Left lung (tissue), 10 donors: Measurements from ENCODE around the gene NQO1. TPM values are rescaled to one million over a fixed set of nuclear protein-coding genes. Genes with fewer than 3 reads are reported as not detected.

Experiments
- ATAC-seq: fragments of 200-7000 bp; cut with Tn5 transposase; one replicate; pipeline ENCODE4 v1.9.1; 2020; ENCODE audit warnings: moderate library complexity
- DNase-seq, 4 donors: peaks; one replicate each; pipeline ENCODE4 v3.0.0-alpha.2; 2013 to 2020
- H3K27ac ChIP-seq, 2 donors: fragments of 200-600 bp; sonication (generic) in 1 of 2; one replicate each; pipeline versions ENCODE4 v1.5.0 to v1.8.0; 2020 to 2021
- H3K27me3 ChIP-seq, 2 donors: fragments of 200-600 bp; sonication (generic) in 1 of 2; one replicate each; pipeline versions ENCODE4 v1.5.0 to v1.8.0; 2020 to 2021
- H3K36me3 ChIP-seq, 2 donors: fragments of 200-600 bp; sonication (generic) in 1 of 2; one replicate each; pipeline versions ENCODE4 v1.5.0 to v1.8.0; 2020 to 2021
- H3K4me1 ChIP-seq, 2 donors: fragments of 200-600 bp; one replicate each; pipeline ENCODE4 v1.8.0; 2021
- H3K4me3 ChIP-seq, 2 donors: fragments of 200-600 bp; sonication (generic) in 1 of 2; one replicate each; pipeline versions ENCODE4 v1.5.0 to v1.8.0; 2020 to 2021; ENCODE audit warnings: mild to moderate bottlenecking in 1 of 2
- H3K9me3 ChIP-seq, 2 donors: fragments of 200-600 bp; sonication (generic) in 1 of 2; one replicate each; pipeline versions ENCODE4 v1.5.0 to v1.8.0; 2020 to 2021
- intact Hi-C, 2 donors: fragments of 100-400 bp; cut with DNase I; formaldehyde crosslinking; loops; one replicate each; pipeline versions ENCODE4 v1.11.2 to v1.14.2; 2022
- polyA plus RNA-seq, 6 donors: library from polyadenylated mRNA; unstranded; fragments of 120-200 nt; gene quantifications; one replicate each; pipeline ENCODE4 v1.2.1, GENCODE V29; 2013; ENCODE audit not compliant: insufficient read length in 6 of 6
- total RNA-seq, 2 donors: library from RNA; stranded (reverse); fragmentation: NEBNext Ultra II Directional; extraction: Animal tissue kit (Norgen Biotek cat#: 25700); gene quantifications; one replicate each; pipeline ENCODE4 v1.2.1, GENCODE V29; 2021
- TF ChIP-seq, protein P1 (sequence below), 2 donors: fragments of 200-600 bp; sonication (generic) in 1 of 2; IDR thresholded peaks; one replicate each; pipeline versions ENCODE4 v1.5.0 to v1.8.0; 2021; ENCODE audit warnings: antibody characterized with exemption in 2 of 2
- donor health status: DM: no; HTN: yes; CAD: no.
- donor health status: DM: no; HTN: no; CAD: no.

NQO1 gene
- total and polyA plus RNA-seq, 8 donors: 9.4 to 78.4 (median 14.2) TPM

- DNase-seq (peak in 2 of 4 donors; percentile 49 to 64), ATAC-seq (peak; percentile 61)
- Histone ChIP-seq H3K36me3 (peaks cover 0 to 51% of the 10 kb centered on the region in 2 donors), H3K27me3 (no peaks in the 10 kb centered on the region), H3K4me3 (no peak overlapping the region), H3K4me1 (peaks cover 2 to 5% of the 10 kb centered on the region in 2 donors), H3K9me3 (no peaks in the 10 kb centered on the region), H3K27ac (no peak overlapping the region)
- intact Hi-C loops: loop anchor here in 1 of 2 donors (10.0 kb wide), 1 partner anchor 45 kb away; the partner anchor contains the start of gene NOB1
- TF ChIP-seq, protein P1, sequence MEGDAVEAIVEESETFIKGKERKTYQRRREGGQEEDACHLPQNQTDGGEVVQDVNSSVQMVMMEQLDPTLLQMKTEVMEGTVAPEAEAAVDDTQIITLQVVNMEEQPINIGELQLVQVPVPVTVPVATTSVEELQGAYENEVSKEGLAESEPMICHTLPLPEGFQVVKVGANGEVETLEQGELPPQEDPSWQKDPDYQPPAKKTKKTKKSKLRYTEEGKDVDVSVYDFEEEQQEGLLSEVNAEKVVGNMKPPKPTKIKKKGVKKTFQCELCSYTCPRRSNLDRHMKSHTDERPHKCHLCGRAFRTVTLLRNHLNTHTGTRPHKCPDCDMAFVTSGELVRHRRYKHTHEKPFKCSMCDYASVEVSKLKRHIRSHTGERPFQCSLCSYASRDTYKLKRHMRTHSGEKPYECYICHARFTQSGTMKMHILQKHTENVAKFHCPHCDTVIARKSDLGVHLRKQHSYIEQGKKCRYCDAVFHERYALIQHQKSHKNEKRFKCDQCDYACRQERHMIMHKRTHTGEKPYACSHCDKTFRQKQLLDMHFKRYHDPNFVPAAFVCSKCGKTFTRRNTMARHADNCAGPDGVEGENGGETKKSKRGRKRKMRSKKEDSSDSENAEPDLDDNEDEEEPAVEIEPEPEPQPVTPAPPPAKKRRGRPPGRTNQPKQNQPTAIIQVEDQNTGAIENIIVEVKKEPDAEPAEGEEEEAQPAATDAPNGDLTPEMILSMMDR (IDR thresholded peaks at IDR 0.05): peak; percentile 55 to 57
These were observed 16.8 kb downstream of the NQO1 start for GRCh38 chr16:69709456-69710084.

GRCh38 chr16:69707920-69708683, 18.3 kb downstream of the NQO1 start:
- Histone ChIP-seq H3K27ac (no peak overlapping the region), H3K36me3 (peaks cover 0 to 37% of the 10 kb centered on the region in 2 donors), H3K4me3 (no peak overlapping the region), H3K27me3 (no peaks in the 10 kb centered on the region), H3K9me3 (no peaks in the 10 kb centered on the region), H3K4me1 (peaks cover 2 to 5% of the 10 kb centered on the region in 2 donors)
- no peak for ATAC-seq
- intact Hi-C loops: loop anchor here in 1 of 2 donors (10.0 kb wide), 1 partner anchor 47 kb away; the partner anchor contains the start of gene NOB1
- TF ChIP-seq, protein P1 (IDR thresholded peaks at IDR 0.05): no peak
- no peak for DNase-seq

GRCh38 chr16:69706975-69707340, 19.4 kb downstream of the NQO1 start:
- no peaks in the 10 kb centered on the region for H3K9me3 ChIP-seq
- intact Hi-C loops: loop anchor here in 1 of 2 donors (10.0 kb wide), 1 partner anchor 48 kb away; the partner anchor contains the start of gene NOB1
- H3K4me3 ChIP-seq: no peak overlapping the region
- H3K27ac ChIP-seq: no peak overlapping the region
- DNase-seq: no peak
- H3K4me1 ChIP-seq: peaks cover 2 to 5% of the 10 kb centered on the region in 2 donors
- peaks cover 0 to 30% of the 10 kb centered on the region in 2 donors for H3K36me3 ChIP-seq
- H3K27me3 ChIP-seq: no peaks in the 10 kb centered on the region
- TF ChIP-seq, protein P1 (IDR thresholded peaks at IDR 0.05): no peak
- peak; percentile 5 for ATAC-seq

DNA sequence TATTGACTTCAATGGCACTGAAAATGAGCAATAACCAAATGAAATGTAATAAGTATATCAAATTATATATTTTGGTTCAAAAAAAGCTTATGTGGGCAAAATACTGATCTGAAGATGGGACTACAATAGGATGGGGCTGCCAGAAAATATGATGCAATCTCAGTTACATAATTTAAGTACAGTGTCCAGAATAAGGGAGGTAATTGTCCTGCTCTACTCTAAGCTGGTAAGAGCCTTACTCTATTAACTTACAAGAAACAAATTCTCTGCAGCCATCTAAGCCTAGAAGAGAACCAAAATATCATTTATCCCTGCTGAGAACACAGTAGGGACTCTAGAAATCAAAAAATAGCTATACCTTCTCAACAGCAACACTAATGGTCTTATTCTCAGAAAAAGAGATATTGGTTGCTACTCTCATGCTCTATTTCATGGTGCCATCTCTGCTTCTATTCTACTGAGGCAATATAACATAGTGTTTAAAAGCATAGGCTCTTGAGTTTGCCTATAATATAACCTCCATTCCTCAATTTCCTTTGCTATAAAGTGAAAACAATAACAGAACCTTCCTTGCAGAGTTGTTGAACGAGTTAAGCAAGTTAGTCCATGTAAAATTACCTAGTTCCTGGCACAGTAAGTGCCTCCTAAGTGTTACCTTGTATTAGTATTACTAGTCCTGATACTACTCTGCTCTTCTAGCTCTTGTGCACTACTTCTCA, 19.9 kb downstream of the NQO1 start:
- Histone ChIP-seq H3K36me3 (peaks cover 0 to 27% of the 10 kb centered on the region in 2 donors), H3K9me3 (no peaks in the 10 kb centered on the region), H3K27ac (no peak overlapping the region), H3K27me3 (no peaks in the 10 kb centered on the region), H3K4me1 (peaks cover 2 to 5% of the 10 kb centered on the region in 2 donors), H3K4me3 (no peak overlapping the region)
- ATAC-seq: peak; percentile 26
- DNase-seq: peak in 1 of 4 donors; percentile 41
- intact Hi-C loops: loop anchor here in 1 of 2 donors (10.0 kb wide), 1 partner anchor 48 kb away; the partner anchor contains the start of gene NOB1
- TF ChIP-seq, protein P1 (IDR thresholded peaks at IDR 0.05): no peak
